ENCODE data around the gene FAM24A.

The FAM24A gene

DNA sequence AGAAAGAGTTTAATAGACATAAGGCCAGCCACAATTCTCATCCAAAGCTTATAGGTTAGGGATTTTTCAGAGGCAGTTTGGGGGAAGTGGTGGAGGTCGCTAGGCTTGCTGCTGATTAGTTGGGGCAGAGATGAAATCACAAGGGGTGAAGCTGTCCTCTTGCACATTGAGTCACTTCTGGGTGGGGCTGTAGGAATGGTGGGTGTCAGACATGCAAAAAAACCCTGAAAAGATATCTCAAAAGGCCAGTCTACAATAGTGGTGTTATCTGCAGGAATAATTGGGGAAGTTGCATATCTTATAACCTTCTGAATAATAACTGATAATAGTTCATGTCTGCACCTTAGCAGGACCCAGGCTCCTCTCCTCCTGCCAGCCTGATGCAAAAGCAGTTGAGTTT lies 33.1 kb upstream of the FAM24A start:
- Histone ChIP-seq H3K79me2 (ENCODE audit: insufficient read depth, low read depth) (peaks cover 62% of the 10 kb centered on the region), H3K36me3 (ENCODE audit: insufficient read depth) (no peaks in the 10 kb centered on the region), H3K27ac (no peak overlapping the region), H3K4me1 (ENCODE audit: low read depth, poor library complexity, severe bottlenecking) (peaks cover 31% of the 10 kb centered on the region), H3K4me3 (IDR thresholded peaks at IDR 0.05; ENCODE audit: insufficient read depth, low read depth, low read length) (no peak overlapping the region), H3K9ac (no peak overlapping the region), H2AFZ (ENCODE audit: low read depth) (no peak overlapping the region), H4K20me1 (ENCODE audit: insufficient read depth) (no peaks in the 10 kb centered on the region), H3K27me3 (ENCODE audit: insufficient read depth, low read depth) (no peaks in the 10 kb centered on the region), H3K4me2 (no peak overlapping the region)
- TF ChIP-seq, protein P1, sequence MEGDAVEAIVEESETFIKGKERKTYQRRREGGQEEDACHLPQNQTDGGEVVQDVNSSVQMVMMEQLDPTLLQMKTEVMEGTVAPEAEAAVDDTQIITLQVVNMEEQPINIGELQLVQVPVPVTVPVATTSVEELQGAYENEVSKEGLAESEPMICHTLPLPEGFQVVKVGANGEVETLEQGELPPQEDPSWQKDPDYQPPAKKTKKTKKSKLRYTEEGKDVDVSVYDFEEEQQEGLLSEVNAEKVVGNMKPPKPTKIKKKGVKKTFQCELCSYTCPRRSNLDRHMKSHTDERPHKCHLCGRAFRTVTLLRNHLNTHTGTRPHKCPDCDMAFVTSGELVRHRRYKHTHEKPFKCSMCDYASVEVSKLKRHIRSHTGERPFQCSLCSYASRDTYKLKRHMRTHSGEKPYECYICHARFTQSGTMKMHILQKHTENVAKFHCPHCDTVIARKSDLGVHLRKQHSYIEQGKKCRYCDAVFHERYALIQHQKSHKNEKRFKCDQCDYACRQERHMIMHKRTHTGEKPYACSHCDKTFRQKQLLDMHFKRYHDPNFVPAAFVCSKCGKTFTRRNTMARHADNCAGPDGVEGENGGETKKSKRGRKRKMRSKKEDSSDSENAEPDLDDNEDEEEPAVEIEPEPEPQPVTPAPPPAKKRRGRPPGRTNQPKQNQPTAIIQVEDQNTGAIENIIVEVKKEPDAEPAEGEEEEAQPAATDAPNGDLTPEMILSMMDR (conservative IDR thresholded peaks at IDR 0.05; ENCODE audit: low read depth, low read length) = no peak

- H3K27ac ChIP-seq = peak overlapping the region; percentile 76; the same call in 1 of the 2 replicates
- peaks cover 52% of the 10 kb centered on the region for H3K79me2 ChIP-seq (ENCODE audit: insufficient read depth, low read depth)
- H3K4me3 ChIP-seq (IDR thresholded peaks at IDR 0.05; ENCODE audit: insufficient read depth, low read depth, low read length) = no peak overlapping the region
- H3K27me3 ChIP-seq (ENCODE audit: insufficient read depth, low read depth) = no peaks in the 10 kb centered on the region
- TF ChIP-seq, protein P1 (conservative IDR thresholded peaks at IDR 0.05; ENCODE audit: low read depth, low read length) = no peak
- H3K9ac ChIP-seq = peak overlapping the region; percentile 78
- peaks cover 31% of the 10 kb centered on the region for H3K4me1 ChIP-seq (ENCODE audit: low read depth, poor library complexity, severe bottlenecking)
- H2AFZ ChIP-seq (ENCODE audit: low read depth) = peak overlapping the region; percentile 81
- no peaks in the 10 kb centered on the region for H4K20me1 ChIP-seq (ENCODE audit: insufficient read depth)
- peak overlapping the region; percentile 95 for H3K4me2 ChIP-seq
- no peaks in the 10 kb centered on the region for H3K36me3 ChIP-seq (ENCODE audit: insufficient read depth)
These were observed 31.5 kb upstream of the FAM24A start for GRCh38 chr10:122878799-122879338.

DNA sequence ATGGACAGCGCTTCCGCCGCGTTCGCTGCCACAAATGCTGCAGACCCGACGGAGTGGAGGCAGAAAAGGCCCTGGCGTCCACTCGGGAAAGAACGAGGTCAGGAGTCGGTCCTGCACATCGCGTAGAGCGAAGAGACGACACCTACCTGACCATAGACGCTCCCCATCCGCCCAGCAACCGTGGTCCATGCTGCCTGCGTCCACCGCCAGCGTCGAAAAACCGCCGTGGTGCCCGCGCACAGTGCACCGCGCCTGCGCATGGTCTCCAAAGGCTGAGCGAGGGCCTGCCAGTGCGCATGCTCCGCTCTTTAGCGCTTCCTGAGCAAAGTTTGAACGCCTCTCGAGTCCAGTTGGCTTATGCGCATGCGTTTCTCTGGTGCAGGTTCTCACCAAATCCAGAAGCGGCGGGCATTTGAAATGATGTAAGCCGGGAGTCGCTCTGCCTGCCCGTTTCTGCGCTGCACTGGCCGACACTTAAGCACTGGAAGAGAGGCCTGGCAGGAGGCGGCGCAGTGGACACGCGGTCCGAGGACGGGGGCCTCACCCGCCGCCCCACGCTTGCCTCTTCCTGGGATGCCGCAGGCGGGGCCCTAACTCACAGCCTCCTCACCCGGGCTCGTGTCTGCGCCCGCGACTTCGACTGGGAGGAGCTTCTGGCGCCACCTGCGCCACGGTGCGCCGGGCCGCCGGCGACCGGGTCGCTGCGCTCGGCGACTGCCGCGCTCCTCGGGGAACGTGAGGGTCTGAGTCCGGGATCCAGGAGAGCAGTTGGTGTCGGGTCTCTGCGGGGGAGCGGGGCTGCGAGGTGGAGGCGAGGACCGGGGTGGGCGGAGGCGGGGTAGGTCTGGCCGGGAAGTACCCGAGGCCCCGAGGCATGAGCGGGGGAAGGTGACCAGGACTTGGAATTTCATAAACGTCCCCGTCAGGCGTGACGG lies 30.8 kb upstream of the FAM24A start, which contains the start of gene FAM24B:
TSS of gene FAM24B (minus strand) at position 243 of the 935 bp plus-strand sequence. CDS start 29,066 bp downstream, outside the sequence.
- Histone ChIP-seq H2AFZ (ENCODE audit: low read depth) (peak within 1 kb of the TSS; percentile 81), H3K4me1 (ENCODE audit: low read depth, poor library complexity, severe bottlenecking) (peaks cover 27% of the 10 kb centered on the region), H4K20me1 (ENCODE audit: insufficient read depth) (no peaks in the 10 kb centered on the region), H3K9ac (peak within 1 kb of the TSS; percentile 78), H3K36me3 (ENCODE audit: insufficient read depth) (no peaks in the 10 kb centered on the region), H3K79me2 (ENCODE audit: insufficient read depth, low read depth) (peaks cover 45% of the 10 kb centered on the region), H3K27ac (peak within 1 kb of the TSS; percentile 76), H3K4me2 (peak within 1 kb of the TSS; percentile 95), H3K27me3 (ENCODE audit: insufficient read depth, low read depth) (no peaks in the 10 kb centered on the region), H3K4me3 (IDR thresholded peaks at IDR 0.05; ENCODE audit: insufficient read depth, low read depth, low read length) (no peak within 1 kb of the TSS)
- TF ChIP-seq, protein P1 (conservative IDR thresholded peaks at IDR 0.05; ENCODE audit: low read depth, low read length) = no peak

DNA sequence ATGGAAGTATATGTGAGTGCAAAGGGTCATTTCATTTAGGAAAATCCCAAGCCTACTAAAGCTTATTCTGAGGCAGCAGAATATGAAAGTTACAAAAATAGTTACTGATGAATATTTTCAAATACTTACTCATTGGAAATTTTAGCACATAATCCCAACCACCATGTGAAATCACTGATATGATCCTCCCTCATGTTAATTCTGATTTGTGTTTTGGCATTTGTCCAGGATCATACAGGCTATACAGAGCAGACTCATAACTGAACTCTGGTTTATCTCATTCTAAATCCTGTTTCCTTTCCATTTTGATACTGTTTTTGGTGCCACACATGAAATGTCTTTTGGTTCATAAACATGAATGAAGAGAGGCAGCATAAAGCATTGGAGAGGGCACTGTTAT lies 27.6 kb upstream of the FAM24A start:
- Histone ChIP-seq H3K27me3 (ENCODE audit: insufficient read depth, low read depth) (no peaks in the 10 kb centered on the region), H4K20me1 (ENCODE audit: insufficient read depth) (no peaks in the 10 kb centered on the region), H3K4me1 (ENCODE audit: low read depth, poor library complexity, severe bottlenecking) (peaks cover 14% of the 10 kb centered on the region), H3K9ac (no peak overlapping the region), H2AFZ (ENCODE audit: low read depth) (no peak overlapping the region), H3K27ac (no peak overlapping the region), H3K4me3 (IDR thresholded peaks at IDR 0.05; ENCODE audit: insufficient read depth, low read depth, low read length) (no peak overlapping the region), H3K4me2 (no peak overlapping the region), H3K79me2 (ENCODE audit: insufficient read depth, low read depth) (peaks cover 15% of the 10 kb centered on the region), H3K36me3 (ENCODE audit: insufficient read depth) (no peaks in the 10 kb centered on the region)
- TF ChIP-seq, protein P1 (conservative IDR thresholded peaks at IDR 0.05; ENCODE audit: low read depth, low read length) = no peak
